GM18519 (cell line): ENCODE results near the gene CELSR3.

Experiments used
- ATAC-seq: cut with Tn5 transposase; IDR thresholded peaks from one replicate; pipeline ENCODE4 v1.9.1; 2021; ENCODE audit warnings: mild to moderate bottlenecking, moderate library complexity; ENCODE audit not compliant: unreplicated experiment, low FRiP score

CELSR3 gene

DNA sequence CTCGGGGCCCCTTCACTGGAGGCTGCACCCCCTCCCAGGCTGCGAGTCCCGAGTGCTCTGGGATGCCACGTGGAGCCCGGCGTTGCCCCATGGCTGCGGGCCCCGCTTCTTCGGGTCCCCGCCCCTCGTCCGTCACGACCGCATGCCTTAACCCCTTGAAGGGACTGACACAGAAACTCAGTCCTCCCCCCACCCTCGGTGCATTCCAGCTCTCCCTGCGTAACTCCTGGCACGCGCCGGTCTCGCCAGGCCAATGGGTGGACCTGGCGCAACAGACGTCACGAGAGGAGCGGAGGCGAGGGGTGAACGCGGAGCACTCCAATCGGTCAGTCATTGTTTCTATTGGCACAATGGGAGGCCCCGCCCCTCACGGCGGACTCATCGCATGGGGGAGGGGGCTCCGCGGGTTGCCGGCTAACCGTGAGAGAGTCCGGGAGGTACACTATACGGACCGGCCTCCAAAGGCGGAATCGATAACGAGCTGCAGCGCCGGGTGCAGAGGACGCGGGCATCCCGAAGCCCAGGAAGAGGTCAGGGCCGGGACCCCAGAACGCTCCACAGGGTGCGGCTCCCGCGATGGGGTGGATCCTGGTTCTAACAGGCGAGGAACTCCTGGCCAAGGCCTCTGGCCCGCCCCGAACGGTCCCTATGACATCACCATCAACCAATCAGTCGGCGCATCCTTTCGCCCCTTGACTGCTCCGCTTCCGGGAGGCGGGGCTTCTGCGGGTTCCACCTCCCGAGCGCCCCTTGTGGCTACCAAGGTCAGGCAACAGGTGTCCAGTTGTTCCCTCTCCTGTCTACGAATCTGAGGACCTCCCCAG, 1.0 kb upstream of the CELSR3 start:
- peak; percentile 51 for ATAC-seq

GRCh38 chr3:48662145-48662752, 437 bp downstream of the CELSR3 start:
- no peak for ATAC-seq

- ATAC-seq = no peak
Observed at GRCh38 chr3:48661501-48662144, 1.1 kb downstream of the CELSR3 start.

GRCh38 chr3:48660800-48661400, 1.8 kb downstream of the CELSR3 start:
- ATAC-seq = no peak

GRCh38 chr3:48656841-48657281, 5.8 kb downstream of the CELSR3 start:
- no peak for ATAC-seq

- peak; percentile 38 for ATAC-seq
Observed at GRCh38 chr3:48656061-48656840, 6.4 kb downstream of the CELSR3 start.

DNA sequence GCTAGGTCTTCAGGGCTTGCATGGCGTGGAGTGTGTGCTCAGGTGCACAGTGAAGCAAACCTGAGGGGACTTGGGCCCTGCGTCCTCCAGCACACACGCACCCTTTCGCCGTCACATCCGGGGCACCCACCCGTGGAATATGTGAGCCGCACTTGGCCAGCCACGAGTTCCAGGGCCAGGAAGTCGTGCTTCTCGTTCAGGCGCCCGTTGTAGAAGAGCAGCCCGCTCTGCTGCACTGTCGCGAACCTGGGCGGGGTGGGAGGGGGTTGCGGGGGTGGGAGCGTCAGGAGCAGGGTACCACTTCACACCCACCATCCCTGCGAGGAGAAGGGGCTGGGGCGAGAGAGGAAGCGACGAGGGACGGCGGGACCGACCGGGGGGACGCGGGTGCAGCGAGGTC, 7.1 kb downstream of the CELSR3 start:
- ATAC-seq = no peak

GRCh38 chr3:48655063-48655462, 7.6 kb downstream of the CELSR3 start:
- ATAC-seq = no peak

GRCh38 chr3:48652923-48653715, 9.6 kb downstream of the CELSR3 start:
- ATAC-seq = no peak

GRCh38 chr3:48651771-48652170, 10.9 kb downstream of the CELSR3 start:
- ATAC-seq = no peak

DNA sequence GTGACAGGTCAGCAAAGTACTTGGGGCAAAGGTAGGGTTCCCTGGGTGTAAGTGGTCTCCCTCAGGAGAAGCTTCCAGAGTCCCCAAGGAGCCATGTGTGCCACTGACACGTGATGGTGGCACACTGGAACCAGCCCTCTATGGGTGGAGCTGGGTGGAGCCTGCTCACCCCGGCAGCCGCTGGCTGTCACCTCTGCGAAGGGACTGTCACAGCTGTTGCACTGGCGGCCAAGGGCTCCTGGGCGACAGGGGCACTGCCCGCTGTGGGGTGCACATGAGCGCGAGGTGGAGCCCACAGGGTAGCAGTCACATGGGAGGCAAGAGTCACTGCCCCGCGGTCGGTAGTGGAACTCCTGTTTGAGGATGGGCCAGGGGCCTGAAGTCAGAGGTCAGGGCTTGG, 12.0 kb downstream of the CELSR3 start:
- no peak for ATAC-seq

- no peak for ATAC-seq
Observed at GRCh38 chr3:48648188-48648850, 14.4 kb downstream of the CELSR3 start.

DNA sequence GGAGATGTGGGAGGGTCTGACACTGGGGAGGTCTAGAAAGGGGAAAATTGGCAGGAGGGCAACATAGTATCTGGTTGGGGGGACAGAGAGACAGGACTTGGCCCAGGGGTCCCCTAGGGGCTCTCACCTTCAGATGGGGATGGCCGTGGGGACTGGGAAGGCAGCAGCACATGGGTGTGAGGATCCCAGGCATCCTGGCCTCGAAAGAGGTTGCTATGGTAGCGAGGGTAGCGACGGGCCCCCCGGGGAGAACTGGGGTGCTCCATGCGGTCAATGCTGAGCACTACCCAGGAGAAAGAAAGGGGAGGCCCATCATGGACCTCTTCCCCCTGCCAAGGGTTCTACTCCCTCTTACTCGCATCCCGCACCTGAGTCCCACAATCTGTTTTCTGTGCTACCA, 15.0 kb downstream of the CELSR3 start:
- ATAC-seq = no peak

GRCh38 chr3:48644898-48645760, 17.6 kb downstream of the CELSR3 start:
- no peak for ATAC-seq

- ATAC-seq = no peak
Observed at GRCh38 chr3:48642605-48643004, 20.1 kb downstream of the CELSR3 start.

DNA sequence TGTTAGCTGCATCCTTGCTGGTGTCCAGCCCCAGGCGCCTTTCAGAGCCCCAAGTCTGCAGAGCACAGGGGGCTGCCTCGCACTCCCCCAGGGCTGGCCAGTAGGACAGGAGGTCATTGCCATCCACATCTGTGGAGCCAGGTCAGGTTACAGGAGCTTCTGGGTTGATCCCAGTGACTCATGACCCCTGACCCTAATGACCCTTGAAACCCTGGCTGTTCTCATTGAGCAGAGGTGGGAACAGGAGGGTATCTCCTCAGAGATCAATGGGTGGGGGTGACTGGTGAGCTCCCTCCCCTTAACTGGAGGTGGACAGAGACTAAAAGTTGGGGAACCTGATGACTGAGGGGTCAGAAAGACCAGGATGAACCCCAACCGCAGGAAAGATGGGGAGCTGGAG, 21.3 kb downstream of the CELSR3 start:
- no peak for ATAC-seq

DNA sequence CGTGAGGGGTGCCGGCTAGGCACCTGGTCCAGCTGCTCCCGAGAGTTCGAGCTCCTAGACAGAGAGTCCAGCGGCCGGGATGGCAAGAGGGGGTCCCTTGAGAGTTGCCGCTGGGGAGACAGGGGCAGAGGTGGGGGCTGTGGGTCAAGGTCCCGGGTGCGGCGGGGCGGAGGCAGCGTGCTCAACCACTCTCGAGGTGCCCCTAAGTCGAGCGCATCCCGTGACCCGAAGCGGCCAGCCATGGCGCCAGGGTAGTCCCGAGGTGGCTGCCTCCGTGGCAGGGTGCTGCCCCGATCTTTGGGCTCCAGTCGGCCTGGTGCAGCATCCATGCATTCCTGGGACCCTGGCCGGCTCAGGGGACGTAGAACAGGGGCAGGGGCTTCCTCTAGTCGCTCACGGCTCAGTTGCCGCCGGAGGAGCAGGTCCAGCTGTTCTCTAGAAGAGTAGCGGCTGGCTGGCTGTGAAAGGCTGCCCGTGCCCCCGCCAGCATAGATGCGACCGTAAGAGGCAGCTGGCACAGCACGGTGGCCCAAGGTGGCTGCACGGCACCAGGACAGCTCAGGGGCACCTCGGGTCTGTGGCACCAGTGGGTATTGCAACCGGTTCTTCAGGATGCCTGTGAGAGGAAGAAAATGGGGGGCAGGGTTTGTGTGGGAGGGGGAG, 22.6 kb downstream of the CELSR3 start:
- no peak for ATAC-seq

DNA sequence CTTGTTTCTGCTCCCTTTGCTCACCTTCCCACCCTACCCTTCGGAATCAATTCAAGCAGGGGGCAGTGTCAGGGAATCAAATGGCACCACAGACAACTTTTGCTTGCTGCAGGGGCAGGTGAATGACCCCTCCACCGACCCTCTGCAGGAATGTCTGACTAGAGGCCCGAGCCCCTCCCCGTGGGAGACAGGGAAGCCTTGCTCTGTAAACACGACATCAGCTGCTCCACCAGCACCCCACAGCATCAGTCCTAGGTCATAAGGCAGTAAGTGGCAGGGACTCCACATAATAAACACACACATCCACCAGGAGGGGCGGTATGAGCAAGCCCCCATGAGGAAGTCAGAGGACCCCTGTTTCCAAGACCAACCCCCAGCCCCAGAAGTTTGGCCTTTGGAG, 25.4 kb downstream of the CELSR3 start:
- no peak for ATAC-seq
